Kidney (tissue), 14 donors: Measurements from ENCODE around the gene RERE. TPM values are rescaled to one million over a fixed set of nuclear protein-coding genes. Genes with fewer than 3 reads are reported as not detected.

ENCODE experiments used
- DNase-seq, 5 donors: peaks; one replicate each; pipeline ENCODE4 v3.0.0-alpha.2; 2013 to 2020
- FAIRE-seq: peaks from 2 replicates; lab custom pipeline; 2012; peaks lifted over from hg19 to GRCh38; lab: Jason Lieb, UNC
- H3K27ac ChIP-seq, 2 donors: one replicate each; pipeline ENCODE4 v1.7.0; 2013; ENCODE audit warnings: low read depth in 2 of 2, low read length in 2 of 2, inconsistent platforms in 1 of 2
- H3K27me3 ChIP-seq: one replicate; pipeline ENCODE4 v1.7.1; 2013; ENCODE audit warnings: low read length, inconsistent platforms; ENCODE audit not compliant: control insufficient read depth, insufficient read depth
- H3K36me3 ChIP-seq, 3 donors: one replicate each; pipeline versions ENCODE4 v1.7.0 to v1.7.1; 2013; ENCODE audit warnings: low read length in 3 of 3, control low read depth in 1 of 3, inconsistent platforms in 1 of 3; ENCODE audit not compliant: insufficient read depth in 3 of 3, control insufficient read depth in 2 of 3
- H3K4me1 ChIP-seq, 3 donors: one replicate each; pipeline versions ENCODE4 v1.7.0 to v1.7.1; 2013; ENCODE audit warnings: low read length in 3 of 3, inconsistent platforms in 1 of 3, low read depth in 1 of 3; ENCODE audit not compliant: control insufficient read depth in 2 of 3, insufficient read depth in 2 of 3
- H3K4me3 ChIP-seq, 3 donors: one replicate each; pipeline versions ENCODE4 v1.7.0 to v1.8.1; 2013; ENCODE audit warnings: low read length in 3 of 3, control low read depth in 1 of 3, inconsistent platforms in 1 of 3
- H3K9ac ChIP-seq, 3 donors: one replicate each; pipeline versions ENCODE4 v1.7.0 to v1.7.1; 2013; ENCODE audit warnings: low read length in 3 of 3, control low read depth in 1 of 3, inconsistent platforms in 1 of 3
- H3K9me3 ChIP-seq, 3 donors: one replicate each; pipeline versions ENCODE4 v1.7.0 to v1.7.1; 2013; ENCODE audit warnings: low read length in 3 of 3, control low read depth in 1 of 3, inconsistent platforms in 1 of 3; ENCODE audit not compliant: control insufficient read depth in 2 of 3, insufficient read depth in 1 of 3
- intact Hi-C: fragments of 100-400 bp; cut with DNase I; formaldehyde crosslinking; loops from one replicate; pipeline ENCODE4 v1.11.1; 2022
- polyA plus RNA-seq: library from polyadenylated mRNA; stranded (reverse); fragments of 350-450 nt; fragmentation: Illumina TruSeq; extraction: RNeasy Lipid Tissue Mini Kit (QIAGEN cat#74804); gene quantifications from one replicate; pipeline ENCODE4 v1.2.3, GENCODE V29; 2014; ENCODE audit warnings: low read depth, low replicate concordance; ENCODE audit not compliant: insufficient read depth
- total RNA-seq: library from RNA; stranded (reverse); fragmentation: NEBNext Ultra II Directional; extraction: Animal tissue kit (Norgen Biotek cat#: 25700); gene quantifications from one replicate; pipeline ENCODE4 v1.2.1, GENCODE V29; 2021
- TF ChIP-seq, protein P1 (sequence below): IDR thresholded peaks from 3 replicates; pipeline ENCODE4 v1.5.1; 2012; ENCODE audit warnings: mild to moderate bottlenecking, moderate library complexity, borderline replicate concordance; ENCODE audit not compliant: insufficient read depth; ENCODE audit errors: extremely low read depth
- donor health status: control.
- donor health status: control.
- donor health status: control.
- donor health status: control.
- donor health status: control.
- donor health status: DM: yes; HTN: yes; CAD: no.
- donor health status: Normal renal cell carcinoma (clear cell type).

RERE gene
- total and polyA plus RNA-seq, 2 donors from 2014 or later: 37.2 to 176 TPM

GRCh38 chr1:8311068-8311718 is 506.2 kb downstream of the RERE start:
- Histone ChIP-seq H3K4me1 (peaks cover 0 to 14% (median 12%) of the 10 kb centered on the region in 3 donors), H3K4me3 (no peak overlapping the region), H3K36me3 (no peaks in the 10 kb centered on the region), H3K27me3 (no peaks in the 10 kb centered on the region), H3K9me3 (peaks cover 0 to 4% (median 0%) of the 10 kb centered on the region in 3 donors), H3K9ac (no peak overlapping the region), H3K27ac (no peak overlapping the region)
- TF ChIP-seq, protein P1, sequence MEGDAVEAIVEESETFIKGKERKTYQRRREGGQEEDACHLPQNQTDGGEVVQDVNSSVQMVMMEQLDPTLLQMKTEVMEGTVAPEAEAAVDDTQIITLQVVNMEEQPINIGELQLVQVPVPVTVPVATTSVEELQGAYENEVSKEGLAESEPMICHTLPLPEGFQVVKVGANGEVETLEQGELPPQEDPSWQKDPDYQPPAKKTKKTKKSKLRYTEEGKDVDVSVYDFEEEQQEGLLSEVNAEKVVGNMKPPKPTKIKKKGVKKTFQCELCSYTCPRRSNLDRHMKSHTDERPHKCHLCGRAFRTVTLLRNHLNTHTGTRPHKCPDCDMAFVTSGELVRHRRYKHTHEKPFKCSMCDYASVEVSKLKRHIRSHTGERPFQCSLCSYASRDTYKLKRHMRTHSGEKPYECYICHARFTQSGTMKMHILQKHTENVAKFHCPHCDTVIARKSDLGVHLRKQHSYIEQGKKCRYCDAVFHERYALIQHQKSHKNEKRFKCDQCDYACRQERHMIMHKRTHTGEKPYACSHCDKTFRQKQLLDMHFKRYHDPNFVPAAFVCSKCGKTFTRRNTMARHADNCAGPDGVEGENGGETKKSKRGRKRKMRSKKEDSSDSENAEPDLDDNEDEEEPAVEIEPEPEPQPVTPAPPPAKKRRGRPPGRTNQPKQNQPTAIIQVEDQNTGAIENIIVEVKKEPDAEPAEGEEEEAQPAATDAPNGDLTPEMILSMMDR: no peak
- DNase-seq: no peak
- intact Hi-C loops: loop anchor here (10.0 kb wide), 1 partner anchor 326 kb away; no protein-coding TSS in a partner anchor
- FAIRE-seq: no peak

- peaks cover 0 to 5% (median 0%) of the 10 kb centered on the region in 3 donors for H3K4me1 ChIP-seq
- no peaks in the 10 kb centered on the region for H3K27me3 ChIP-seq
- peaks cover 0 to 4% (median 0%) of the 10 kb centered on the region in 3 donors for H3K9me3 ChIP-seq
- no peak overlapping the region for H3K4me3 ChIP-seq
- no peaks in the 10 kb centered on the region for H3K36me3 ChIP-seq
- TF ChIP-seq, protein P1: no peak
- DNase-seq (no peak), FAIRE-seq (no peak)
- no peak overlapping the region for H3K27ac ChIP-seq
- intact Hi-C loops: no loop called here
- H3K9ac ChIP-seq: no peak overlapping the region
Measured at GRCh38 chr1:8307628-8308027, 509.8 kb downstream of the RERE start.

GRCh38 chr1:8303876-8304275 is 513.6 kb downstream of the RERE start:
- no peaks in the 10 kb centered on the region for H3K9me3 ChIP-seq
- H3K4me3 ChIP-seq: no peak overlapping the region
- H3K27me3 ChIP-seq: no peaks in the 10 kb centered on the region
- no peaks in the 10 kb centered on the region for H3K4me1 ChIP-seq
- no peak overlapping the region for H3K27ac ChIP-seq
- DNase-seq (no peak), FAIRE-seq (no peak)
- H3K9ac ChIP-seq: no peak overlapping the region
- TF ChIP-seq, protein P1: no peak
- H3K36me3 ChIP-seq: no peaks in the 10 kb centered on the region
- intact Hi-C loops: no loop called here
